ENCODE measurements around the gene MRPS33.
A peak's percentile ranks its signal among the peaks of the same experiment; 100 is the strongest.

MRPS33 gene

DNA sequence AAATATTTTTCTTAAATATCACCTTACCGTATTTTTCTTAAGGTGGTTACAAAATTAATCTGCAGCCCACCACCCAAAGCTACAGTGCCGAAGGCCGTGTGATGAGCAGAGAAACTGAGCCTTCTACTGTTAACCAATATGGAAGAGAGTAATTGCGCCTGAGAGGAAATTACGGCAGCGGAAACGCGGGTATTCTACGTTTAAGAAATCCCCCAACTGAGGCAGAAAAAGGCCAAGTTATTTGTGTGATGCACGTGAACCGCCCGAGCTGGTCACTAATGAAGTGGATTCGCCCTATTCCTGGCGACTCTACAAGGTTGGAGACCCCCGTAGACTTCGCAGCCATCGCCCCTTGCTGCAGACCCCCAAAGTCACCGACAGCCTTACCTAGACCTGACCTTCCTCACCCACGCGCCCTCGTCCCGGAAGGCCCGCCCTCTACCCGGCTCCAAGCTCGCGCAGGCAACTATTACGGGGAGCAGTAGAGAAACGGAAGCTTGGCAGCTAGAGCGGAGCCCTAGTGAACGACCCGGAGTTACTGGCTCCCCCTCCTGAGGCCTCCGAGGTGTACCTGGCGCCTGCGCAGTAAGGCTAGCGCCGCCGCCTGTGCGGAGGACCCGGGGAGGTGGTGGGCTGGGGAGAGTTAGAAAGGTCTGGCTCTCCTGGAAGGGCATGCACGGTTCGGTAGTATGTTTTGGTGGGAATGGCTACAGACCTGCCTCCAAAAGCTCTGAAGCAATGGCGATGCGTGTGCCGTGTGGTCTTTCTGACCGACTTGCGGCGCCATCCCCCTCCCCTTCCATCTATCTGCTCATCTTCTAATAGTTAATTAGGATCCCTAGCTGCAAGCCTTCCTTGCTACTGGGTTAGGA lies at the start of gene MRPS33 (continued):
- TF ChIP-seq, protein P1, sequence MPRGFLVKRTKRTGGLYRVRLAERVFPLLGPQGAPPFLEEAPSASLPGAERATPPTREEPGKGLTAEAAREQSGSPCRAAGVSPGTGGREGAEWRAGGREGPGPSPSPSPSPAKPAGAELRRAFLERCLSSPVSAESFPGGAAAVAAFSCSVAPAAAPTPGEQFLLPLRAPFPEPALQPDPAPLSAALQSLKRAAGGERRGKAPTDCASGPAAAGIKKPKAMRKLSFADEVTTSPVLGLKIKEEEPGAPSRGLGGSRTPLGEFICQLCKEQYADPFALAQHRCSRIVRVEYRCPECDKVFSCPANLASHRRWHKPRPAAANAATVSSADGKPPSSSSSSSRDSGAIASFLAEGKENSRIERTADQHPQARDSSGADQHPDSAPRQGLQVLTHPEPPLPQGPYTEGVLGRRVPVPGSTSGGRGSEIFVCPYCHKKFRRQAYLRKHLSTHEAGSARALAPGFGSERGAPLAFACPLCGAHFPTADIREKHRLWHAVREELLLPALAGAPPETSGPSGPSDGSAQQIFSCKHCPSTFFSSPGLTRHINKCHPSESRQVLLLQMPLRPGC (tag by site-specific recombination; IDR thresholded peaks at IDR 0.05): no peak; the same call in 1 of the 2 replicates
- TF ChIP-seq ZNF16 (tag by site-specific recombination; IDR thresholded peaks at IDR 0.05; ENCODE audit: low read depth) (peak; percentile 8; the same call in 1 of the 2 replicates), ZBTB7A (tag by site-specific recombination; IDR thresholded peaks at IDR 0.05; ENCODE audit: low read depth) (0 out of 2 replicates have a peak, but pooled peaks have one; percentile 60), ZBTB21 (tag by site-specific recombination; IDR thresholded peaks at IDR 0.05) (peak; percentile 65), ZNF768 (tag by site-specific recombination; IDR thresholded peaks at IDR 0.05) (no peak), ZNF146 (tag by site-specific recombination; IDR thresholded peaks at IDR 0.05) (no peak; the same call in 1 of the 2 replicates), ZNF473 (tag by site-specific recombination; IDR thresholded peaks at IDR 0.05) (no peak), BCL11A (tag by site-specific recombination; IDR thresholded peaks at IDR 0.05; ENCODE audit: low read depth) (no peak), ZNF560 (tag by site-specific recombination; IDR thresholded peaks at IDR 0.05; ENCODE audit: borderline replicate concordance) (no peak), ZNF837 (tag by site-specific recombination; IDR thresholded peaks at IDR 0.05) (no peak), ZFP37 (tag by site-specific recombination; IDR thresholded peaks at IDR 0.05) (peak; percentile 57; the same call in 1 of the 2 replicates), KLF16 (tag by site-specific recombination; IDR thresholded peaks at IDR 0.05) (peak; percentile 78; the same call in 1 of the 2 replicates), SALL2 (tag by site-specific recombination; IDR thresholded peaks at IDR 0.05; ENCODE audit: borderline replicate concordance) (no peak), ZNF341 (tag by site-specific recombination; IDR thresholded peaks at IDR 0.05; ENCODE audit: low read depth) (peak; percentile 77), ZNF157 (tag by site-specific recombination; IDR thresholded peaks at IDR 0.05) (no peak), GLIS1 (tag by site-specific recombination; IDR thresholded peaks at IDR 0.05) (peak; percentile 46), WT1 (tag by site-specific recombination; IDR thresholded peaks at IDR 0.05) (0 out of 2 replicates have a peak, but pooled peaks have one; percentile 7), ZNF747 (tag by site-specific recombination; IDR thresholded peaks at IDR 0.05) (no peak), ZNF23 (tag by site-specific recombination; IDR thresholded peaks at IDR 0.05; ENCODE audit: borderline replicate concordance) (no peak), MEIS1 (CRISPR knock-in tag; IDR thresholded peaks at IDR 0.05; ENCODE audit: borderline replicate concordance) (no peak), KLF9 (tag by site-specific recombination; IDR thresholded peaks at IDR 0.05; ENCODE audit: low read depth) (peak; percentile 33), GLI2 (tag by site-specific recombination; IDR thresholded peaks at IDR 0.05; ENCODE audit: borderline replicate concordance, low read depth) (no peak), SP7 (tag by site-specific recombination; IDR thresholded peaks at IDR 0.05) (peak; percentile 78), ZNF426 (tag by site-specific recombination; IDR thresholded peaks at IDR 0.05) (no peak), ZNF776 (tag by site-specific recombination; IDR thresholded peaks at IDR 0.05; ENCODE audit: borderline replicate concordance) (no peak), SP3 (tag by site-specific recombination; IDR thresholded peaks at IDR 0.05) (peak; percentile 58; the same call in 1 of the 2 replicates)
- TF ChIP-seq, protein P2, sequence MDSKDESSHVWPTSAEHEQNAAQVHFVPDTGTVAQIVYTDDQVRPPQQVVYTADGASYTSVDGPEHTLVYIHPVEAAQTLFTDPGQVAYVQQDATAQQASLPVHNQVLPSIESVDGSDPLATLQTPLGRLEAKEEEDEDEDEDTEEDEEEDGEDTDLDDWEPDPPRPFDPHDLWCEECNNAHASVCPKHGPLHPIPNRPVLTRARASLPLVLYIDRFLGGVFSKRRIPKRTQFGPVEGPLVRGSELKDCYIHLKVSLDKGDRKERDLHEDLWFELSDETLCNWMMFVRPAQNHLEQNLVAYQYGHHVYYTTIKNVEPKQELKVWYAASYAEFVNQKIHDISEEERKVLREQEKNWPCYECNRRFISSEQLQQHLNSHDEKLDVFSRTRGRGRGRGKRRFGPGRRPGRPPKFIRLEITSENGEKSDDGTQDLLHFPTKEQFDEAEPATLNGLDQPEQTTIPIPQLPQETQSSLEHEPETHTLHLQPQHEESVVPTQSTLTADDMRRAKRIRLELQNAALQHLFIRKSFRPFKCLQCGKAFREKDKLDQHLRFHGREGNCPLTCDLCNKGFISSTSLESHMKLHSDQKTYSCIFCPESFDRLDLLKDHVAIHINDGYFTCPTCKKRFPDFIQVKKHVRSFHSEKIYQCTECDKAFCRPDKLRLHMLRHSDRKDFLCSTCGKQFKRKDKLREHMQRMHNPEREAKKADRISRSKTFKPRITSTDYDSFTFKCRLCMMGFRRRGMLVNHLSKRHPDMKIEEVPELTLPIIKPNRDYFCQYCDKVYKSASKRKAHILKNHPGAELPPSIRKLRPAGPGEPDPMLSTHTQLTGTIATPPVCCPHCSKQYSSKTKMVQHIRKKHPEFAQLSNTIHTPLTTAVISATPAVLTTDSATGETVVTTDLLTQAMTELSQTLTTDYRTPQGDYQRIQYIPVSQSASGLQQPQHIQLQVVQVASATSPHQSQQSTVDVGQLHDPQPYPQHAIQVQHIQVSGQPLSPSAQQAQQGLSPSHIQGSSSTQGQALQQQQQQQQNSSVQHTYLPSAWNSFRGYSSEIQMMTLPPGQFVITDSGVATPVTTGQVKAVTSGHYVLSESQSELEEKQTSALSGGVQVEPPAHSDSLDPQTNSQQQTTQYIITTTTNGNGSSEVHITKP (tag by site-specific recombination; IDR thresholded peaks at IDR 0.05): peak; percentile 87
- TF ChIP-seq, protein P3, sequence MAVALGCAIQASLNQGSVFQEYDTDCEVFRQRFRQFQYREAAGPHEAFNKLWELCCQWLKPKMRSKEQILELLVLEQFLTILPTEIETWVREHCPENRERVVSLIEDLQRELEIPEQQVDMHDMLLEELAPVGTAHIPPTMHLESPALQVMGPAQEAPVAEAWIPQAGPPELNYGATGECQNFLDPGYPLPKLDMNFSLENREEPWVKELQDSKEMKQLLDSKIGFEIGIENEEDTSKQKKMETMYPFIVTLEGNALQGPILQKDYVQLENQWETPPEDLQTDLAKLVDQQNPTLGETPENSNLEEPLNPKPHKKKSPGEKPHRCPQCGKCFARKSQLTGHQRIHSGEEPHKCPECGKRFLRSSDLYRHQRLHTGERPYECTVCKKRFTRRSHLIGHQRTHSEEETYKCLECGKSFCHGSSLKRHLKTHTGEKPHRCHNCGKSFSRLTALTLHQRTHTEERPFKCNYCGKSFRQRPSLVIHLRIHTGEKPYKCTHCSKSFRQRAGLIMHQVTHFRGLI (tag by site-specific recombination; IDR thresholded peaks at IDR 0.05): 0 out of 2 replicates have a peak, but pooled peaks have one; percentile 33
- TF ChIP-seq, protein P4, sequence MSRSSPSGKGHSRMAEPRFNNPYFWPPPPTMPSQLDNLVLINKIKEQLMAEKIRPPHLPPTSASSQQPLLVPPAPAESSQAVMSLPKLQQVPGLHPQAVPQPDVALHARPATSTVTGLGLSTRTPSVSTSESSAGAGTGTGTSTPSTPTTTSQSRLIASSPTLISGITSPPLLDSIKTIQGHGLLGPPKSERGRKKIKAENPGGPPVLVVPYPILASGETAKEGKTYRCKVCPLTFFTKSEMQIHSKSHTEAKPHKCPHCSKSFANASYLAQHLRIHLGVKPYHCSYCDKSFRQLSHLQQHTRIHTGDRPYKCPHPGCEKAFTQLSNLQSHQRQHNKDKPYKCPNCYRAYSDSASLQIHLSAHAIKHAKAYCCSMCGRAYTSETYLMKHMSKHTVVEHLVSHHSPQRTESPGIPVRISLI (tag by site-specific recombination; IDR thresholded peaks at IDR 0.05): no peak
- TF ChIP-seq, protein P5, sequence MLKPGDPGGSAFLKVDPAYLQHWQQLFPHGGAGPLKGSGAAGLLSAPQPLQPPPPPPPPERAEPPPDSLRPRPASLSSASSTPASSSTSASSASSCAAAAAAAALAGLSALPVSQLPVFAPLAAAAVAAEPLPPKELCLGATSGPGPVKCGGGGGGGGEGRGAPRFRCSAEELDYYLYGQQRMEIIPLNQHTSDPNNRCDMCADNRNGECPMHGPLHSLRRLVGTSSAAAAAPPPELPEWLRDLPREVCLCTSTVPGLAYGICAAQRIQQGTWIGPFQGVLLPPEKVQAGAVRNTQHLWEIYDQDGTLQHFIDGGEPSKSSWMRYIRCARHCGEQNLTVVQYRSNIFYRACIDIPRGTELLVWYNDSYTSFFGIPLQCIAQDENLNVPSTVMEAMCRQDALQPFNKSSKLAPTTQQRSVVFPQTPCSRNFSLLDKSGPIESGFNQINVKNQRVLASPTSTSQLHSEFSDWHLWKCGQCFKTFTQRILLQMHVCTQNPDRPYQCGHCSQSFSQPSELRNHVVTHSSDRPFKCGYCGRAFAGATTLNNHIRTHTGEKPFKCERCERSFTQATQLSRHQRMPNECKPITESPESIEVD (tag by site-specific recombination; IDR thresholded peaks at IDR 0.05): no peak
